BJ (cell line): ENCODE results near the gene RGS7. TPM values are rescaled to one million over a fixed set of nuclear protein-coding genes. Genes with fewer than 3 reads are reported as not detected.

Source experiments
- CTCF ChIA-PET: fragments of 350-600 bp; formaldehyde crosslinking; extraction: SDS; loops from one replicate; lab custom pipeline; 2021; ENCODE audit warnings: antibody characterized with exemption, inconsistent platforms; lab: Yijun Ruan, JAX
- POLR2A ChIA-PET: fragments of 300-600 bp; sonication (Branson Sonifier 250); formaldehyde crosslinking; extraction: SDS; loops from one replicate; lab custom pipeline; 2021; ENCODE audit warnings: antibody characterized with exemption; lab: Charles Lee
- DNase-seq: peaks from one replicate; pipeline ENCODE4 v3.0.0-alpha.2; 2011; ENCODE audit warnings: low read depth
- H3K27me3 ChIP-seq: 2 replicates; pipeline ENCODE4 v1.6.0; 2011; ENCODE audit warnings: low read length; ENCODE audit not compliant: control insufficient read depth, insufficient read depth
- H3K36me3 ChIP-seq: 2 replicates; pipeline ENCODE4 v1.5.1; 2011; ENCODE audit warnings: low read length; ENCODE audit not compliant: control insufficient read depth, insufficient read depth
- H3K4me3 ChIP-seq: 2 replicates; pipeline ENCODE4 v1.5.1; 2011; ENCODE audit warnings: low read depth, mild to moderate bottlenecking, control low read depth, low read length
- CTCF ChIP-seq: IDR thresholded peaks from 2 replicates; pipeline ENCODE4 v1.5.1; 2011; ENCODE audit warnings: low read depth, mild to moderate bottlenecking, control low read depth, inconsistent platforms, low read length, moderate library complexity; ENCODE audit not compliant: insufficient read depth
- polyA plus RNA-seq: library from polyadenylated mRNA; depleted of rRNA; stranded (reverse); fragments of >200 nt; gene quantifications from 2 replicates; pipeline ENCODE4 v1.2.3, GENCODE V29; 2011

The RGS7 gene
- polyA plus RNA-seq, 1 experiment: 0.93 TPM

GRCh38 chr1:241020851-241021697 is 335.9 kb downstream of the RGS7 start:
- TF ChIP-seq CTCF: no peak
- Histone ChIP-seq H3K36me3 (no peaks in the 10 kb centered on the region), H3K27me3 (no peaks in the 10 kb centered on the region), H3K4me3 (no peak overlapping the region)
- POLR2A ChIA-PET: no interaction called here
- no peak for DNase-seq
- CTCF ChIA-PET: interaction anchor here (1.3 kb wide), 1 partner anchor 10 kb away, joined by 3 read pairs; no protein-coding TSS in a partner anchor

- CTCF ChIA-PET: no interaction called here
- POLR2A ChIA-PET: no interaction called here
- DNase-seq: no peak
Observed at GRCh38 chr1:241012708-241013340, 344.2 kb downstream of the RGS7 start.

GRCh38 chr1:241007668-241008067 is 349.3 kb downstream of the RGS7 start:
- no peaks in the 10 kb centered on the region for H3K27me3 ChIP-seq
- ChIA-PET CTCF (no interaction called here), POLR2A (no interaction called here)
- H3K36me3 ChIP-seq: no peaks in the 10 kb centered on the region
- DNase-seq: no peak
- TF ChIP-seq CTCF: no peak
- H3K4me3 ChIP-seq: no peak overlapping the region

More at GRCh38 chr1:241012708-241013340, 344.2 kb downstream of the RGS7 start:
- TF ChIP-seq CTCF: no peak
- Histone ChIP-seq H3K36me3 (no peaks in the 10 kb centered on the region), H3K27me3 (no peaks in the 10 kb centered on the region), H3K4me3 (no peak overlapping the region)

GRCh38 chr1:240999826-241000225 is 357.2 kb downstream of the RGS7 start:
- Histone ChIP-seq H3K4me3 (no peak overlapping the region), H3K36me3 (no peaks in the 10 kb centered on the region), H3K27me3 (no peaks in the 10 kb centered on the region)
- POLR2A ChIA-PET: no interaction called here
- no peak for TF ChIP-seq CTCF
- CTCF ChIA-PET: no interaction called here
- DNase-seq: no peak

- Histone ChIP-seq H3K27me3 (no peaks in the 10 kb centered on the region), H3K36me3 (no peaks in the 10 kb centered on the region), H3K4me3 (no peak overlapping the region)
- POLR2A ChIA-PET: no interaction called here
- CTCF ChIA-PET: no interaction called here
- no peak for TF ChIP-seq CTCF
- DNase-seq: no peak
Observed at GRCh38 chr1:240998441-240999015, 358.5 kb downstream of the RGS7 start.
